Skeletal muscle satellite cell (primary cell): ENCODE results near the gene STUM.

Experiments
- H3K27me3 ChIP-seq: 2 replicates; pipeline ENCODE4 v1.7.0; 2013; ENCODE audit warnings: low read length; ENCODE audit not compliant: control insufficient read depth, insufficient read depth
- H3K36me3 ChIP-seq: 2 replicates; pipeline ENCODE4 v1.7.0; 2013; ENCODE audit warnings: mild to moderate bottlenecking, control low read depth, low read length; ENCODE audit not compliant: insufficient read depth
- H3K4me1 ChIP-seq: 2 replicates; pipeline ENCODE4 v1.7.0; 2013; ENCODE audit warnings: low read length; ENCODE audit not compliant: control insufficient read depth, insufficient read depth
- H3K4me2 ChIP-seq: 2 replicates; pipeline ENCODE4 v1.7.0; 2013; ENCODE audit warnings: mild to moderate bottlenecking, low read length
- H3K4me3 ChIP-seq: 2 replicates; pipeline ENCODE4 v1.7.0; 2013; ENCODE audit warnings: low read length
- H3K9ac ChIP-seq: 2 replicates; pipeline ENCODE4 v1.7.0; 2013; ENCODE audit warnings: mild to moderate bottlenecking, low read depth, low read length, moderate library complexity
- H3K9me3 ChIP-seq: replicated peaks from 2 replicates; pipeline ENCODE4 v1.7.0; 2013; ENCODE audit warnings: mild to moderate bottlenecking, control low read depth, low read length

Gene STUM

DNA sequence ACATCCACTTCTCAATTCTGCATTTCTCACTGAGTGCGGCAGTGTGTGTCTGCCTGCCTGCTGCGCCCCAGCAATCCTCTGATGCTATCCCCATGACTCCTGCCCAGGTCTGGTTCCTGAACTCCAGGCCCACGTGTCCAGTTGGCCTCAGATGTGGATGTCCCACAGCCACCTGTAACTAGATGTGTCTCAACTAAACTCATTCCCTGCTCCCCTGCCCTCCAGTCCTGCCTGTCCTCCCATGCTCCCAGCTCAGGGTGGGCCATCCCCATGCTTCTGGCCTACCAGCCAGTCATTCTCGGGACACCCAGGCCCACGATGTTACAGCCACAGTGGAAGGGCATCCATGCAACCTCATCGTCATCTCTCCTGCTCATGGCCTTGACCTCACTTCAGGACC lies 76.8 kb downstream of the STUM start:
- H3K9me3 ChIP-seq: peaks cover 5% of the 10 kb centered on the region
- peaks cover 26% of the 10 kb centered on the region for H3K27me3 ChIP-seq
- H3K36me3 ChIP-seq: no peaks in the 10 kb centered on the region
- H3K9ac ChIP-seq: no peak overlapping the region
- H3K4me2 ChIP-seq: no peak overlapping the region
- H3K4me3 ChIP-seq: no peak overlapping the region
- peaks cover 6% of the 10 kb centered on the region for H3K4me1 ChIP-seq

DNA sequence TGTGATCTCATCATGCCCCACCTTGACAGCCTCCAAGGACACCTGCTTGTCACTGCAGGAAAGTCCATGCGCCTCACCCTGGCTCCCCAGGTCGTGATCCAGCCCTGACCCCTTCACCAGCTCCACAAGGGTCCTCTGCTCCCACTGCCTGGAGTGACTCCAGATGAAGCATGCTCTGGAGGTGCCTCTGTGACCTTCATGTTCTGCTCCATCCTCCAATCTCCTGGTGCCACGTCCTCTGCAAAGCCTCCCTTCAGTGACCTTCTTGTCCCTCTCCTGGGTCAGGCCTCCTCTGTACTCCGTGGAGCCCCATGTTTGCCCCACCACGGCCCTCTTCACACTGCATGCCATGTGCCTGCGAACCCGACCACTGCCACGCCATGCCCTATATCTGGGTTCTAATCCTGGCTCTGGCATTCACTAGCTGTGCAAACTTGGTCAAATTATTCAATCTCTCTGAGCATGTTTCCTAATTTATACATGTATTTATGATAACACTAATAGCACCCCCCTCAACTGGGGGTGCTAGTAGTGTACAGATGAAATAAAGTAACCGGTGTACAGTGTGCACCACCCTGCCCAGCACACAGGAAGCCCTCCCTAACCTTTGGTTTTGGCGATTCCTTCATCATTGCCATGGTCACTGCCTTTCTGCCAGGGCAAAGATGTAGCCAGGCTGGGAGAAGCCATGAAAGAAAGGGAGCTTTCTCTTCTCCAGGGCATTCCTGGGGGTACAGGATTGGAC lies 77.4 kb downstream of the STUM start:
- H3K4me3 ChIP-seq: no peak overlapping the region
- H3K36me3 ChIP-seq: no peaks in the 10 kb centered on the region
- peaks cover 6% of the 10 kb centered on the region for H3K4me1 ChIP-seq
- H3K9ac ChIP-seq: no peak overlapping the region
- H3K27me3 ChIP-seq: peaks cover 31% of the 10 kb centered on the region
- H3K4me2 ChIP-seq: peak overlapping the region; percentile 66
- peaks cover 5% of the 10 kb centered on the region for H3K9me3 ChIP-seq

DNA sequence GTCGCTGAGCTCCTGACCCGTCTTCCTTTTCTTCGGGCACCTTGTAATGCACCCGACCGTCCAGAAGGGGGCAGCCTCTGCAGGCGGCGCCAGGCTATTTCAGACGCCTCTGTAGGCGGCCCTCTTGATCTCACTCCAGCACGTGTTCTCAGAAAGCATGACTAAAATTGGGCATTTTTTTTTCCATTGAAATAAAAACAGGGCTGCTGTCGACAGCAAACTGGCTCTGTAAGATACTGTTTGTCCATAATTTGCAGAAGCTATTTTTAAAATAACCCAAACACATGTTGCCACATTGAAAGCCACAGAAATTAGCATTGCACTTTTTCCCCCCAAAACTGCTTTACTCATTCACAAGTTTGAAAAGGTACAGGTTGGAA lies 78.0 kb downstream of the STUM start:
- Histone ChIP-seq H3K27me3 (peaks cover 32% of the 10 kb centered on the region), H3K4me3 (no peak overlapping the region), H3K9me3 (peaks cover 5% of the 10 kb centered on the region), H3K9ac (no peak overlapping the region), H3K36me3 (no peaks in the 10 kb centered on the region), H3K4me2 (peak overlapping the region; percentile 66), H3K4me1 (peaks cover 6% of the 10 kb centered on the region)

DNA sequence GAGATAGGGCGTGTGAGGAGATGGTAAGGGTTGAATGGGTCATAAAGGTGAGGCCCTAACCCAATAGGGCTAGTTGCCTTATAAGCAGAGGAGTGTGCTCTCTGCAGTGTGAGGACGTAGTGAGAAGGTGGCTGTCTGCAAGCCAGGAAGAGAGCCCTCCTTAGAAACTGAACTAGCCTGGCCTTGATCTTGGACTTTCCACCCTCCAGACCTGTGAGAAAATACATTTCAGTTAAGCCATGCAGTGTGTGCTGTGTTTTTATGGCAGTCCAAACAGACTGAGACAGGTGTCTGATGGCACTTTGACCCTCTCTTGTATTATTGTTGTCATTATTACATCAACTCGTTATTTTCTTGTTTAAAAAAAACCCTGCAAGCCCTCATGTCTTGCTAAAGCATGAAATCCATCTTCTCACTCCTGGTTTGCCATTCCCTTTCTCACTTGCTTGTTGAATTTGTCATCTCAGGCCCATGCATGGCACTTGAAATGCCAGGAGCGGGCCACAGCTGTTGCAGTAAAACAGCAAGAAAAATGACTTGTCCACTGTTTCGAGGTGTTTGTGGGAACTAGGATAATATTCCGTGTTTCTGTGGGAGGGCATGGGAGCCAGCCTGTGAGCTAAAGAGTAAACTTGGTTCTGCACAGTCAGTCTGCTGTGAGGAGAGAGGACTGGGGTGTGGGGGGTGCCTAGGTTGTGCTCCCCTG lies 78.6 kb downstream of the STUM start:
- H3K36me3 ChIP-seq: no peaks in the 10 kb centered on the region
- peaks cover 32% of the 10 kb centered on the region for H3K27me3 ChIP-seq
- no peak overlapping the region for H3K9ac ChIP-seq
- no peak overlapping the region for H3K4me2 ChIP-seq
- no peak overlapping the region for H3K4me3 ChIP-seq
- peaks cover 2% of the 10 kb centered on the region for H3K9me3 ChIP-seq
- peaks cover 6% of the 10 kb centered on the region for H3K4me1 ChIP-seq

DNA sequence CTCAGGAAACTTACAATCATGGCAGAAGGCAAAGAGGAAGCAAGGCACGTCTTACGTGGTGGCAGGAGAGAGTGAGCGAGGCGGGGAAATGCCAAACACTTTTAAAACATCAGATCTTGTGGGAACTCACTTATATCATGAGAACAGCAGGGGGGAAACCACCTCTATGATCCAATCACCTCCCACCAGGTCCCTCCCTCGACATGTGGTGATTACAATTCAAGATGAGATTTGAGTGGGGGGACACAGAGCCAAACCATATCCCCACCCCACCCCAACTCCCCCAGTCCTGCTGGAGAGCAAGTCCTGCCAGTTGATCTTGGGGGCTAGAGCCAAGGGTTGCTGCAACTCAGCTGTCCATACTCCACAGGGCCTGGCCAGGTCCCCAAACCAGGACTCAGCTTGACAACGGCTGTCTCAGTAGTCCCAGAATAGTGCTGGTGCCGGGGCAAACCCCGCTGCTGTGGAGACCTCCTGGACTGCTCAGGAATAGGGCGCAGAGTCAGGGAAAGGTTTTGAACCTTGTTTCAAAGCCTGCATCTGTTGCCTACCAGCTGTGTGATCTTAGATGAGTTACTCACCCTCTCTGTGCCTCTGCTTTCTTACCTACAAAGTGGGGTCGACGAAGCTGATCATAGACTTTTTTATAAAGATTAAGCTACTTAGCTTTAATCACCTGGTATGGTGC lies 79.5 kb downstream of the STUM start:
- no peaks in the 10 kb centered on the region for H3K9me3 ChIP-seq
- no peaks in the 10 kb centered on the region for H3K36me3 ChIP-seq
- H3K4me1 ChIP-seq: peaks cover 6% of the 10 kb centered on the region
- H3K4me2 ChIP-seq: no peak overlapping the region
- H3K27me3 ChIP-seq: peaks cover 36% of the 10 kb centered on the region
- no peak overlapping the region for H3K9ac ChIP-seq
- H3K4me3 ChIP-seq: no peak overlapping the region

DNA sequence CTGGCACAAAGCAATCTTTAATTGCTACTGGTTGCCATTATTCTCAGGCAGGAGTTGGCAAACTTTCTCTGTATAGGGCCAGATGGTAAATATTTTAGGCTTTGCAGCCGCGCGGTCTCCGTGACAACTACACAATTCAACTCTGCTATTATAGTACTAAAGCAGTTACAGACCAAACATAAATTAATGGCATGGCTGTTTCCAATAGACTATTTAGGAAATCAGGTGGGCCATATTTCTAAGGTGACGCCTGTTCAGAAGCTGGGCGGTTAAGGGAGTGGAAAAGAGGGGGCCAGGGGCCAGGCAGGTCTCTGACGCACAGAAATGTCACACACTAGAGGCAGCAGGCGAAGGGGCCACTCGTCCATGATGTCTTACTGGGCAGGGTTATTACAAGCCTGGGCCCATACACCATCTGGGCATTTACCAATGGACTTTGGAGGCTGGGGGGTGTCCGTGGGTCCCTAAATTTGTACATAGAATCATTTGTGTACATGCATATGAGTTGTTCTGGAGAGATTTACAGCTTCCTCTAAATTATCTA lies 80.1 kb downstream of the STUM start:
- Histone ChIP-seq H3K4me3 (no peak overlapping the region), H3K4me1 (peaks cover 6% of the 10 kb centered on the region), H3K4me2 (no peak overlapping the region), H3K9ac (no peak overlapping the region), H3K27me3 (peaks cover 33% of the 10 kb centered on the region), H3K9me3 (no peaks in the 10 kb centered on the region), H3K36me3 (no peaks in the 10 kb centered on the region)

- H3K27me3 ChIP-seq: peaks cover 32% of the 10 kb centered on the region
- H3K4me1 ChIP-seq: peaks cover 5% of the 10 kb centered on the region
- H3K36me3 ChIP-seq: no peaks in the 10 kb centered on the region
These were observed 80.8 kb downstream of the STUM start for GRCh38 chr1:226629210-226629895.

DNA sequence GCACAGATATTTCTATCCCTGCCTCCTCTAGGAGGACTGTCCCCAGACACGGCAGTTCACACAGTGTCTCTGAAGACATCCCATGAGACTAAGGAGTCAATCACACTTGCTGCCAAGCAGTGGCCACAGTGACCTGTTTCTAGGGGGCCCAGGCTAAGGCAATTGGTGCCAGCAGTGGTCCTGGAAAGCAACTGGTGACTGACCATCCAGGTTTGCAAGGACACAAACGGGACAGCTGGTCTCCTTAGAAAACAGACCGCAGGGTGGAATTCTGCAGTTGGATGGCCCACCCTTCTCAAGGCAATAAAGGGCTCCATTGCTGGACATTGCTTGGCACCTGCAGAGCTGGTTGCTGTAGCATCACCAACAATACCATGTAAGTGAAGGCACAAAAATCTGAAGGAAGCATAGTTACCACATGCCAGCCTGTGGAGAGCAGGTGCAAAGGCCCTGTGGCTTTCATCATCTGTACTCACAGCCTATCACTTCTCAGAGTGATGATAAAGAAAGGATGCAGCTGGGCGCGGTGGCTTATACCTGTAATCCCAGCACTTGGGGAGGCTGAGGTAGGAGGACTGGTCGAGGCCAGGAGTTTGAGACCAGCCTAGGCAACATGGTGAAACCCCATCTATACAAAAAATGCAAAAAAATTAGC lies 81.5 kb downstream of the STUM start:
- H3K9me3 ChIP-seq: no peaks in the 10 kb centered on the region
- H3K4me3 ChIP-seq: no peak overlapping the region
- H3K36me3 ChIP-seq: no peaks in the 10 kb centered on the region
- H3K9ac ChIP-seq: no peak overlapping the region
- no peak overlapping the region for H3K4me2 ChIP-seq
- H3K27me3 ChIP-seq: peaks cover 32% of the 10 kb centered on the region
- H3K4me1 ChIP-seq: no peaks in the 10 kb centered on the region

More at GRCh38 chr1:226629210-226629895, 80.8 kb downstream of the STUM start:
- no peak overlapping the region for H3K4me3 ChIP-seq
- H3K4me2 ChIP-seq: no peak overlapping the region
- H3K9me3 ChIP-seq: no peaks in the 10 kb centered on the region
- no peak overlapping the region for H3K9ac ChIP-seq

- Histone ChIP-seq H3K4me3 (no peak overlapping the region), H3K27me3 (peaks cover 32% of the 10 kb centered on the region), H3K9me3 (no peaks in the 10 kb centered on the region), H3K4me1 (no peaks in the 10 kb centered on the region), H3K9ac (no peak overlapping the region), H3K4me2 (no peak overlapping the region), H3K36me3 (no peaks in the 10 kb centered on the region)
These were observed 82.0 kb downstream of the STUM start for GRCh38 chr1:226630592-226630991.

- Histone ChIP-seq H3K4me3 (no peak overlapping the region), H3K4me2 (no peak overlapping the region), H3K27me3 (peaks cover 32% of the 10 kb centered on the region), H3K4me1 (no peaks in the 10 kb centered on the region), H3K36me3 (no peaks in the 10 kb centered on the region), H3K9ac (no peak overlapping the region), H3K9me3 (no peaks in the 10 kb centered on the region)
These were observed 82.9 kb downstream of the STUM start for GRCh38 chr1:226631229-226632000.
